ENCODE results near the gene ANKS3.
A peak's percentile ranks its signal among the peaks of the same experiment; 100 is the strongest.

The ANKS3 gene

DNA sequence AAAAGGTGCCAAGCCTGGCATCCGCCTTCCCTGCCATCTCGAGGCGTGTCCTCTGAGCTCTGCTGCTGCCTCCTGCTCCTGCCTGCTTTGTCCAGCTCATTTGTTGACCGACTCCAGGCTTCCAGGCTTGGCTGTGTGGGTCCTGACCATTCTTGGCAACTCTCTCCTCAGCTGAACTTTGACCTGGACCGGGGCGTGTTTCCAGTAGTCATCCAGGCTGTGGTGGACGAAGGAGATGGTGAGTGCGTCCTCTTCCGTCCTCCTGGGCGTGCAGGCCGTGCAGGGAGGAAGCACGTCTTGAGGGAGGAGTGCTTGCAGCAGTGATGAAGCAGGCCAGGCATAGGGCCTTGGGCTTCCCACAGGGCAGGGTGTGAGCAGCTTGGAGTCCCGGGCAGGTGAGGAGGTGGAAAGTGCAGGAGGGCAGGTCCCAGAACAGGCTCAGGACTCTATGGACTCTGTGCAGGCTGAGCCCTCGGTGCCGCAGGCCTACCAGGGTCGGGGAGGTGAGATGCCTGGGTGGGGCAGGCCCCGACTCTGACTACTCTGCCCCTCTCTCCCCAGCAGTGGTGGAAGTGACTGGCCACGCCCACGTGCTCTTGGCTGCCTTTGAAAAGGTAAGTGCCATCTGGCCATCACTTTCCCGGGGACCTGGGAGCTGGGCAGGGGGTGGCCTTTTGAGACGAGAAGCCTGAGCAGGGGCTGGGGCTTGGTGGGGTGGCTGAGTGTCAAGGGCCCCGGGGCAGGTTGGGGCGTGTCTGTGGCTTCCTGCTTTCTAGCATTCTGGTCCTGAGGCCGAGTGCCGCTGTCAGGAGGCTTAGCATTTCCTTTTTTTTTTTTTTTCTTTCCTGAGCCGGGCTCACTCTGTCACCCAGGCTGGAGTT, 69.3 kb downstream of the ANKS3 start:
- DNase-seq, result peak; percentile 30

DNA sequence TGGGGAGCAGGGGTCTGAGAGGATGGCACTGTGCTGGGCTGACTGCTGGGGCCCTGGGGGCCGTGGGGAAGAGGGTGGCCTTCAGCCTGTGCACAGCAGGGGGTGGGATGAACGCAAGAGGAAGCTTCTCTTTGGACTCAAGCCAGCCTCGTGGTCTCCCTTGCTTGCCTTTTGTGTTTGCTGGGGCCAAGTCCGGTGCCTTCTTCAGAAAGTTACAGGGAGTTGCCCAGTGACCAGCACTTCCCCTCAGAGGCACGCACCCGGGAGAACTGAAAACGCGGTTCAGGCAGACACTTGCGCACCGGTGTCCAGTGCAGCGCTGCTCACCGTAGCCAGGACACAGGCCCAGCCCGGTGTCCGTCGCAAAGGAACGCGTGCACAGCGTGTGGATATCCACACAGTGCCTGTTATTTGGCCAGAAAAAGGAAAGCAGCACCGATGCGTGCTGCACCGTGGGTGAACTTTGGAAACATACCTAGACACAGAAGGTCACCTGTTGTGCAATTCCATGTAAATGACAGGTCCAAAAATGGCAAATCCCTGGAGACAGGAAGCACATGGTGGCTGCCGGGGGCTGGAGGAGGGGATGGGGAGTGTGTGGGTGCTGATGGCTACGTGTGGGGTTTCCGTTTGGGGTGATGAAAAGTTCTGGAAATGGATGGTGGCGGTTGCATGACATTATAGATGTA, 70.2 kb downstream of the ANKS3 start:
- no peak for DNase-seq

DNA sequence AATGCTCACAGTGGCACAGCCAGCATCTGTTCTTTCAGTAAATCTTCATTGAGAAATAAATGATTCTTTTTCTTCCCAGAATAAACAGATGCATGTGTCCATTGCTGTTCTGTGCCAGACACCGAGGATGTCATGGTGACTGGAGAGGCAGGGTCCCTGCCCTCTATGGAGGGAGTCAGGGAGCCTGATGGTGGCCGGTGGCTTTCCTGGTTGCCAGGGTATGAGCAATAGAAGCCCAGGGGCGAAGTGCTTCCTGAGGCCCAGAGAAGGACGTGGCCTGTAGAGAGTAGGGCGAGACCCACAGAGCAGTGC, 70.7 kb downstream of the ANKS3 start:
- DNase-seq, result no peak

DNA sequence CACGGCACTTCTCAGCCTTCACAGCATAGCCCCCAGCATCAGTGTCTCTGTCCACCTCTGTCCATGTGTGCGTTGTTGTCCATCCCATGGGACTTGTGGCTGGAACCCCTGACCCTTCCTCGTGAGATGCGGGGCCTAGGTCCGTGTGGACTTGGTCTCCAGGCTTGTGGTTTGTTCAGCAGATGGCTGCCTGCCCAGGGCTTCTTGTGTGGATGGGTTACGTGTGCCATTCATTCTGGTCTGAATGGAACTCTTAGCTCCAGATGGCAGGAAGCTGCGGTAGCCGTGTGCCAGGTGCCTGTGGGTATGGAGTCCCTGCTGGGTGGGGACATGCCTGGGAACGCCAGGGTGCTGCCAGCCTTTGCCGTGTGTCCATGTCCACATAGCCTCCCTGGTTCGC, 72.4 kb downstream of the ANKS3 start:
- no peak for DNase-seq

DNA sequence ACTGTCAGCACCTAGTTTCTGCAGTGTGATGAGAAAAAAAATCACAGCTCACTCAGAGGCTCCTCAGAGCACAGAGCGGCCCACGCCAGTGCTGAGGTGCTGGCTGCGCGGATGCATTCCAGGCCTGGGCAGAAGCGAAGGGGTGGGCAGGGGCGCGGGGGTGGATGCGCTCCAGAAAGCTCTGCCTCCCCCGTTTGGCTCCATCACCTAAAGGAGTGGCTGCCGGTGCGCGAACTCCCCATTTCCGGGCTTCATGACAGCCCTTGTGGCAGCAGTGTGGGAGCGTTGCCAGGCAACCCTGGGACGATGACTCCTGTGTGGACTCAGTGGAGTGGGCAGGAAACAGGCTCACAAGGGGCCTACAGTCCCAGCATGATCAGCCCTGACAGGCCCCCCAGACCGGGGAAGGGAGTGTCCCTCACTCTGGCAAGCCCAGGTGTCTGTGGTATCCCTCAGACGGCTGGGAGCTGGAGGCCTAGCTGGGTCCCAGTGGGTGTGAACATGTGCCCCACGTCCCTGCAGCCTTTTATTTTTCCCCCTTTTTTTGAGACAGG, 73.5 kb downstream of the ANKS3 start:
- DNase-seq, result peak; percentile 67

DNA sequence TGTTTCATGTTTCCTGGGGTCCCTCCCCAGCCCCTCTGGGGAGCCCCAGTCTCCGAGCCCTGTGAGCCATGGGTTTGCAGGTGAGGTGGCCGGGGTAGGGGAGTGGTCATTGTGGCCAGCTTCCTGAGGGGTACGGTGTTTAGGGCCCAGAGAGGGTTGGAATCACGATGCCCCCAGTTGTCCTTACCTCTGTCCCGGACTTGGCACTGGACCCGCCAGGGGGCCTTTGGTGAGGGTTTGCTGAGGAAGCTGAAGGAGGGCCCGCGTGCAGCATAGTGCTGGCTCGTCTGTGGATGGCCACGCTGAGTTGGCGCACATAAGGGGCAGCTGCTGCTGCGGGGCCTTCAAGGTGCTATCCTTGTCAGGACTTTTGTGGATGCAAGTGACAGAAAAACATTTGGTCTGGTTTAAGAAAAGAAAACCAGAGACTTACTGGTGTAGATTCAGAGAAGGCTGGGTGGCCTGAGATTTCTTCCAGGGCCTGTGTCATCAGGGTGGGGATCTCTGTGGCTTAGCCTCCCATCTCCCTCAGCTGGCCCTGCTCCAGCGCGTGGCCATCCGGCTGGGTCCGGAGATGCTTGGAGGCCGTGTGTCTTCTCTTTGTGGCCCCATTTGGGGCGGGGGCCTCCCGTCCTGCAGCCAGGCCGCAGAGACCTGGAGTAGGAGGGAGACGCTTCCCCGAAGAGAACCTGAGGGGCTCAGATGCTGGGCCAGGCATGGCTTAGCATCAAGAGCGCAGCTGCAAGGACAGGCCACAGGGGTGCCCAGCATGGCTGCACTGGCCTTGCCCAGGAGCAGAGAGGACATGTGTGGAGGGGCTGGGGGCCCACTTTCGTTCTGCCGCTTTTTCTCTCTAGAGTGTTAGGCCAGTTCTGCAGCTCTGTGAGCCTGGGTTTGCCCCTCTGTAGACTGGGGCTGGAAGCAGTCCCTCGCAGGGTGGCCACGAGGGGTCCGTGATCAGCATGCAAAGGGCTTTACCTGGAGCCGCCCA, 74.4 kb downstream of the ANKS3 start:
- DNase-seq, result no peak

DNA sequence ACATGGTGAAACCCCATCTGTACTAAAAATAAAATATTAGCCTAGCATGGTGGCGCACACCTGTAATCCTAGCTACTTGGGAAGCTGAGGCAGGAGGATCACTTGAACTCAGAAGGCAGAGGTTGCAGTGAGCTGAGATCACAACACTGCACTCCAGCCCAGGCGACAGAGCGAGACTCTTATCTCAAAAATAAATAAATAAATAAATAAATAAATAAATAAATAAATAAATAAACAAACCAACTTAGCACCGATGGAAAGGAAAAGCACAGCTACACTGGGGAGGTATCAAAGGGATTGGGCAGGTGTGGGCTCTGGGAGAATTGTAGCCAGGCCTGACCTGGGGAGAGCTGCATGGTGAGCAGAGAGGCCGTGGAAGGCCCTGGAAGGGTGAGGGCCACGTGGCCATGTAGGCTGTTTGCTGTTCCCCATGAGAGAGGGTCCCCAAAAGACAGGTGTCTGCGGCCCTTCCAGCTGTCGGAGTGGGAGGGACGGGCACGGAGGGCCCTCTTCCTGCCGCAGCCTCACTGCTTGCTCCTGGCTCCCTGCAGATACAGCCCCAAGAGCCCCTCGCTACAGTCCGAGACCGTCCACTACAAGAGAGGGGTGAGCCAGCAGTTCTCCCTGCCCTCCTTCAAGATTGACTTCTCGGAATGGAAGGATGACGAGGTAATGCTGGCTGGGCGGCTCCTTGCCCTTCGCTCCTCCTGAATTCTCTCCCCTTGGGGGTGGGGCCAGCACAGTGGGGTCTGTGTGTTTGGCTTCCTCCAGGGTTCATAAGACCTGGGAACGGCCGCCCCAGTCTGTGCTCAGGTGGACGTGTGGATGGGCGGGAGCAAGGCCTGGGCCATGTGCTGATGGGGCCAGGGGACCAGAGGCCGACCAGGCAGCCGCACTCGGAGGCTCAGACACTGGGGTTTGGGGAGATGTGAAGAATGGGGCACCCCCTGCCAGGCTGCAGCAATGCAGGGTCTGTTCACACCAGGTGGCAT, 77.1 kb downstream of the ANKS3 start:
- DNase-seq, result no peak

DNA sequence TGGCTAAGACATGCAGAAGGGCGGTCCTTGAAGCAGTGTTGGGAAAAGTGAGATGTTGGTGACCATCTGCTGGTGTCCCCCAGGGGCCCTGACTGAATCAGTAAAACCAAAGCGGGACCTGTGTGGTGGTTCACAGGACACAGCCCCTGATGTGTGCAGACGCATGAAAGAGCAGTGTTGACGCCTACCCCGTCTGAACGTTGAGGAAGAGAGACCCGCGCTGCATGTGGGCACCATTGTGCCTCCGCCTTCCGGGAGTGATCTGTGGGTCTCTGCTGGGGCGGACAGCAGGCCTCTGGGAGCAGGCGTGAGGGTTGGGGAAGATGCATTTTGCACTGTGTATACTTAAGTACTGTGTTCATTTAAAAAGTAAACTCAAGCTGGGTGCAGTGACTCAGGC, 77.8 kb downstream of the ANKS3 start:
- DNase-seq, result no peak

DNA sequence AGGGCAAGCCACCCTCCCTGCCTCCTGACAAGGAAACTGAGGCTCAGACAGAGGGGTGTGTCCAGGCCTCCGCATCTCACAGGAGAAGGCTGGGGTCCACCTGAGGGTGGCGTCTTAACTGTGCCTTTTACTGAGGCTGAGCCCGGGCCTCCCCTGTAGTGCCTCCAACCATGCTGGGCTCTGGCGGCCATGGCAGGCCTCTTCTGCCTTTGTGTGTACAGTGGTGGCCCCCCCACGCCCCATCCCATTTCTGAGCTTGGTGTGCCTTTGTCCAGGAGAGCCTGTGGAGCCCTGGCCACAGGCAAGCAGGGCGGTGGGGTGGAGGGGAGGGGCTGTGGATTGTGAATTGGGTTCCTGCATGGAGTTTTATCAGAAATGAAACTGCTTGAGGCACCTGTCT, 78.3 kb downstream of the ANKS3 start:
- DNase-seq, result no peak

DNA sequence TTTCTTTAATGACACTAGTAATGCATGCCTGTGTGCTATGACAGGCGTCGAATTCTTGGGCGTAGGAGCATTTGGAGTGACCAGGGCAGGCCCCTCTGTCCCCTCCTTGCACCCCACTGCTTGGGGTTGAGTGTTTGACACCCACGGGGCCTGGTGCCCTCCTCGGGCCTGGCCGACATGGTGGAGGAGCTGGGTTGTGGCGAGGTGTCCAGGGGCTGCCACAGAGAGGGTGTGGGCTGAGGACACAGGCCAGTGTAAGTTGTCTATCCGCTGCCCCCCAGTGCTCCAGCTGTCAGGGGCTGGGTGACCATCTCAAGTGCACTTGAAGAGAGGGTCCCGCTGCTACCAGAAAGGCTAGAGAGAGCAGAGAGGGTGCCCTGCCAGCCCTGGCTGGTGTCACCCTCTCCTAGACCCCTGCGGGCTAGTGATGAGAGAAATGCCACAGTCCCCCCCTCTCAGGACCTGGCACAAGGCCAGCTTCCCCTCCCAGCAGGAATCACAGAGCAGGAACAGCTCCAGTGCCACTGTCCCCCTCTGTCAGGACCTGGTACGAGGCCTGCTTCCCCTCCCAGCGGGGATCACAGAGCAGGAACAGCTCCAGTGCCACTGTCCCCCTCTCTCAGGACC, 79.0 kb downstream of the ANKS3 start:
- no peak for DNase-seq

DNA sequence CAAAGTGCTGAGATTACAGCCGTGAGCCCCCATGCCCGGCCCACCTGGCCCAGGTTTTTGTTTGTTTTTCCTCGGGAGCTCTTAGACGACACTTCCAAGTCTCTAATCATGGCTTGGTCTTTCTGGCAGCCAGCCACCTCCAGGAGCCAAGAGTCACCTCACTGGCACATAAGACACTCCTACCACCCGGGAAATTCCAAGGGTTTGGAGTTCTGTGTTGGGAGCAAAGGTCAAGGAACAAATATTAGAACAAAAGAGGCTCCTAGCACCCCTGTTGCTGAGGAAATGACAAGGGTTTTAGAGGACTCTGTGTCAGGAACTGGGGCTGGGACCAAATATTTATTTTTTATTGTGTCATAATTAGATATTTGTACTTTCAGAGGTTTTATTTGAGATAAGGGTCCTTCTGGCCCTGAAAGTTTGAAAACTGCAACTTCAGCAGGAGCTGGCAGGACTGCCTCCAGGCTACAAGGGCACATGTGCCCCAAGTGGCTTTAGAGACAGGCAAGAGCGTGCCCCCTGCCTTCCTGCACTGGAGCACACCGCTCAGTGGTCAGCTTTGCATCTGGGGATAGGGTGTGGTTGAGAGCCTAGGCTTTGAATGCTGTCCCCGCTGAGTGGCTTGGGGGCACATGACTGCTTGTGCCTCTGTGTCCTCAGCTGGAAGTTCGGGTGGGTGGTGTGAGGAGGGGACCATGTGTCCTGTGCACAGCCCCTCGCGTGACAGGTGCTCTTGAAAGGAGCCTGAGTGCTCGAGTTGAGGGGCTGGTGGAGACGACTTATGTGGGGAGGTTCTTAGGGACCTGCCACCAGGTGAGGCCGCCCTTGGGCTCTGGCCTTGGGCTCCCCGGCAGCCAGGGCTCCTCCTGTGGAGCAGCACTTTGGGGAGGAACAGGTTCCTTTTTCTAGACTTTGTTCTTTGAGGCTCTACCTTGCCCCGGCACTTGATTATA, 79.8 kb downstream of the ANKS3 start:
- DNase-seq, result no peak

DNA sequence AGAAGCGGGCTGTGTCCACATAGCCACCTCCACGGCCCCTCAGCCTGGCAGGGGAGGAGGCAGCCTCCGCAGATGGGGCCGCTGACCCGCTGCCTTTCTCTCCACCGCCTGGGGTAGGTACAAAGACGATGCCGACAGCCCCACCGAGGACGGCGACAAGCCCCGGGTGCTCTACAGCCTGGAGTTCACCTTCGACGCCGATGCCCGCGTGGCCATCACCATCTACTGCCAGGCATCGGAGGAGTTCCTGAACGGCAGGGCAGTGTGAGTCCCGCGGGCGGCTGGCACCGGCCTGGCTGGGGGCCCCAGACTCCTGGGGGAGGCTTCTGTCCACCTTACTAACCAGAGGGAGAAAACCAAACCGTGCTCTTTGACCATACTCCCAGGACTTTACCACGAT, 81.5 kb downstream of the ANKS3 start:
- no peak for DNase-seq

DNA sequence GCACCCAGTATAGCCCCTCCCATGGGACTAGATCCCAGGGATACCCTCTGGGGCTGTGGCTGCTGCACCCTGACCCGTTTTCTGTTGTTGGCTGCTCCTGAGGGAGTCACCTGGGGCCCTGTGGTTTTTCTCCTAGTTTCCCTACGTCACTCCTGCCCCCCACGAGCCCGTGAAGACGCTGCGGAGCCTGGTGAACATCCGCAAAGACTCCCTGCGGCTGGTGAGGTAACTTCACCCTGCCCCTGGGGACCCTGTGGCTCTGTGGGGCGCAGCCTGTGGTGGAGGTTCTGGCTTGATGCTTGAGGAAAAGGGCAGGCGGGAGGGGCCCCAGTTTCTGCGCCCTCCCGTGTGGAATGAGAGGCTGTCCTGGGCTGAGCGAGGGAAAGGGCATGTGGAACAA, 82.2 kb downstream of the ANKS3 start:
- DNase-seq, result no peak

DNA sequence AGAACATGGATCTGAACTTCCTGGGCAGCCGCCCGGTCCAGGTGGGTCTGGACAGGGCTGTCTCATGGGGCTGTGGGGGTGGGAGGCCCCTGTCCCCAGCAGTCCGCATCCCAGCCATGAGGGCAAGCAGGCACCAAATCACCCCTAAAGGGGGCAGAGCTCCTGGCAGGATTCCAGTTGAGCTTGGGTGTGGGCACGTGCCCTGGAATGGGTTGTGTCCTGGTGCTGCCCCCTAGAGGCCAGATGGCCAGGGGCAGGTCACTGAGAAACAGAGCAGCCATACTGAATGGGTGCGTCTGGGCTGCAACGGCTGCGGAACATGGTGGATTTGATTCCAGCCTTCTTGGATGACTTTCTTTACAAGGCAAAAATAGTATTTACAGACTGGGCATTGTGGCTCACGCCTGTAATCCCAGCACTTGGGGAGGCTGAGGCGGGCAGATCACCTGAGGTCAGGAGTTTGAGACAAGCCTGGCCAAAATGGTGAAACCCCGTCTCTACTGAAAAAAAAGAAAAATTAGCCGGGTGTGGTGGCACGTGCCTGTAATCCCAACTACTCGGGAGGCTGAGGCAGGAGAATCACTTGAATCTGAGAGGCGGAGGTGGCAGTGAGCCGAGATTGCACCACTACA, 83.5 kb downstream of the ANKS3 start:
- peak; percentile 66 for DNase-seq

DNA sequence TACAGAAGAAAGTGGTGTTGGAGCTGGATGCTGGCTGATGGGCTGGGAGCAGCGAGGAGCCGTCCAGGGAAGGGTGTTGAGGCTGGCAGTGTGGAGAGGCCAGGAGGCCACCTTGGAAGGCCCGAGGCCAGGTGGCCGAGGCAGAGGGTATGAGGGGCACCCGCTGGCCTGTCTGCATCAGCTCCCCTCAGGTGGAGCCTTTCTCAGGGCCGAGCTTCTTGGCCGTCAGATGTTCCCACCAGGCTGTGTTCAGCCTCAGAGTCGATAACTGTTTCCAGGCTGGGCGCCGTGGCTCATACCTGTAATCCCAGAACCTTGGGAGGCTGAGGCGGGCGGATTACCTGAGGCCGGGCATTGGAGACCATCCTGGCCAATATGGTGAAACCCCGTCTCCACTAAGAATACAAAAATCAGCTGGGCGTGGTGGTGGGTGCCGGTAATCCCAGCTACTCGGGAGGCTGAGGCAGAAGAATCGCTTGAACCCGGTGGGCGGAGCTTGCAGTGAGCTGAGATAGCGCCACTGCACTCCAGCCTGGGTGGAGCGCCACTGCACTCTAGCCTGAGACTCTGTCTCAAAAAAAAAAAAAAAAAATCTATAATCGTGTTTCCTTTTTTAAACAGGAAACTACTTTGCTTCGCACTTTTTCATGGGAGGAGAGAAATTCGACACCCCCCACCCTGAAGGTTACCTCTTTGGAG, 84.2 kb downstream of the ANKS3 start:
- no peak for DNase-seq

DNA sequence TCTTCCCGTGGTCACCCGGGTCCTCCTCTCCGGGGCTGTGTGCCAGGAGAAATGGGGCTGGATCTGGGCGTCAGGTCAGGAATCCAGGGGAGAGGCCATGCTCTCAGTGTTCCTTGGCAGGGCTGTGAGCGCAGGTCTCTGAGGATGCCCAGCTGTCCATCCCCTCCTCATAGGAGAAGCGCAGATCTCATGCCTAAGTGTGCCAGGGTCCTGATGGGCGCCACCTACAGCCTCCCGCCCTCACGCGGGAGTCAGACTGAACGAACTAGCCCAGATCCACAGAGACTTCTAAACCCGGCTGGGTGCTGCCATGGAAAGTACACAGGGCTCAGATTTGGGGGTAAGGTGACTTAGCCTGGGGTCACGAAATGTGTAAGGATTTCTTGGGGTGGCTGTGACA, 85.2 kb downstream of the ANKS3 start:
- no peak for DNase-seq

DNA sequence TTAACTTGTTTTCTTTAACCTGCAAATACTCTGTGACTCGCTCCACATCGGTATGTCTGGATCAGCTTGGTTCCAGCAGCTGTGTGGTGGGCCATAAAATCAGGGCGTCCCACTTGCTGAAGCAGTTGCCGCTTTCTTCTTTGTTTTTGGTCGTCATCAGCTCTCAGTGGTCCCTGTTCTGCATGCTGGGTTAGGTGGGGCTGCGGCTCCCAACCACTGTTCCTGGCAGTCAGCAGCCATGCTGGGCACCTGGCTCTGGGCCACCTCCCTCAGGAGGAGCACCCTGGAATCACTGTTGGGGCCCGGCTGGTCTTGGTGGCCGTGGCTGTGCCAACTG, 86.5 kb downstream of the ANKS3 start:
- no peak for DNase-seq

DNA sequence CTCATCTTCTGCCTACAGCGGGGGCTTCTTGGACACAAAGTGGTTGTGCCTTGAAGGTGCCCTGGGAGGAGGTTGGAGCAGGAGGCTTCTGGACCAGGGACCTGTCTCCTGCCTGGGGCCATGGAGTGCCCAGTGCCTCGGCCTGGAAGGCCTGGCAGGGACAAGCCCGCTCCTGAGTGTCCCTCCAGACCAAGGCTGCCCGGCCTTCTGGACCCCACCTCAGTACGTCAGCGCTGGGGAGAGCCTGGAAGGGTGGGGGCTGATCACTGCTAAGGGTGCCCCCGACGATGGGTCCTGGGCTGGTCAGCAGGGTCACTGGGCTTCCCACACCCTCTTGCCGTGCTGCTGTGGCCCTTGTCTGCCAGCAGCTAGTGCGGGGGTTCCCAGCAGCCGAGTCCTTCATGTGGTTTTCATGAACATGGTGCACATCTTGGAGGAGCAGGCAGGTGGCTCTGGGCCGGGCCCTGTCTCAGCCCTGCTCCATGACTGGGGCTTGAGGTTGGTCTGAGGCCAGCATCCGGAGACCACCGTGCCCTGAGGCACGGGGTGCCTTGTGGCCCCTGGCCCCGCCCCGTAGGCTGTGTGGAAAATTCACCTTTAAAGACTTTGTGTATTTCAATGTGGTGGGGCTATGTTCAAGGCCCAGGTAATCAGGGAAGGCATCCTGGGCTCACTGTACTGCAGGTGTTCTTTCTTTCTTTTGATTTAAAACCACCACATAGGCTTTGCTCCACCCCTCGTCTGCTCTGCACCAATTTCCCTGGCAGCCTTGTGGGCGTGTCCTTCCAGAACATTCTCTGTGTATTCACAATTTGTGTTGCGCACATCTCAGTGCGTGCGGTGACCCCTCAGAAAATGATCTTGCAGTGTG, 87.1 kb downstream of the ANKS3 start:
- DNase-seq, result no peak
